NCI-H1694 (cell line): ENCODE data around the gene HTR5A.
"Not testable (repeated sequence)": the region's sequence is repeated elsewhere in the genome, so short reads cannot be mapped to it uniquely, and the experiment has no call there.

Source experiments
- DNase-seq: peaks from one replicate; lab custom pipeline; 2025; lab: John Stamatoyannopoulos, UW

HTR5A gene

GRCh38 chr7:155069992-155070751 is at the start of gene HTR5A:
Gene HTR5A, plus strand, starts transcription at chr7:155070324. Its CDS starts 576 bp downstream, at chr7:155070900.
- no peak for DNase-seq

DNA sequence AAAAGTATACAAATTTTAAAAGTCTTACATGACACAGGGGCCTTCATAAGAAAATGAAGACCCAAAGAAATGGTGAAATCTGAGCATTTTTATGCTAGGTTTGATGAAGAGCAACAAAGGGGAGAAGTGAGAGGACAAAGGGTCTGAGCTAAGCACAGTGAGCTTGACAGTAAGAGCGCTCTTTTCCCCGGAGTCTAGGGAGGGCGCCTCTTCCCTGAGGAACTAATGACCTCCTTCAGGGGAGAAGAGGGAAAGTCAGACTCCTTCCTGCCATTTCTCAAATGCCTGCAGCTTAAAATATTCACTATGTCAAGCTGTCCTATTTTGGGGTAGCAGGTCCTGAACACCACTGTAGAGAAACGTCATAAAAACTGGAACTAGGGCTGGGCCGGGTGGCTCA is 49.1 kb upstream of the HTR5A start:
- no peak for DNase-seq

GRCh38 chr7:155021699-155022145 is 48.4 kb upstream of the HTR5A start:
- no peak for DNase-seq

DNA sequence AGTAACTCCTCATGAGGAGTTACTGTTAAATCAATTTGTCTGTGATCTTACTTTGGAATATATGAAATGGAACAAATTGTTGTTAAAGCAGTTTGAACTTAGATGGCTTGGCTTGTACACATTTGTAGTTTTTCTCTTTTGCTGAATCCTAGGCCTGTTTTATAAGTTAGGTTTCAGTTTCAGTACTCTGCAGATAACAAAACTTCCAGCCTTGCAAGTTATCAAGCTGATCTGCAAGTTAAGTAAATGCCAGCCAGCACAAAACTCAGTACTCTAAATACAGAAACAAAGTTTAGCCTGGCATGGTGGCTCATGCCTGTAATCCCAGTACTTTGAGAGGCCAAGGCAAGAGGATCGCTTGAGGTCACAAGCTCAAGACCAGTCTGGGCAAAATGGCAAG is 42.2 kb upstream of the HTR5A start:
- DNase-seq: no peak

DNA sequence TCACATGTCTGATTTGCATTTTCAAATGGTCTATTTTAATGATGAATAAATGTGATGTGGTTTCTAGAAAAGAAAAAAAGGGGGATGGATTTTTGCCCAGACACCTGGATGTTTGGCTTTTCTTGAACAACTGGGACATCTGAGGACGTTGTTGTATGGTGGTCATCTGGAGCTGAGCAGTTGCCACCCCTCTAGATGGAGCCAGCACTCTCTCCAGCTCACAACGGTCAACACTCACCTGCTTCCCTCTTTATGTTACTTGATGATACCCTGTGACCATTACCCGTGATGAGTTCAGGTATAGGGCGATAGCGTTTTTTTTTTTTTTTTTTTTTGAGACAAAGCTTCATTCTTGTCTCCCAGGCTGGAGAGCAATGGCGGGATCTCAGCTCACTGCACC is 37.1 kb upstream of the HTR5A start:
- DNase-seq: no peak

DNA sequence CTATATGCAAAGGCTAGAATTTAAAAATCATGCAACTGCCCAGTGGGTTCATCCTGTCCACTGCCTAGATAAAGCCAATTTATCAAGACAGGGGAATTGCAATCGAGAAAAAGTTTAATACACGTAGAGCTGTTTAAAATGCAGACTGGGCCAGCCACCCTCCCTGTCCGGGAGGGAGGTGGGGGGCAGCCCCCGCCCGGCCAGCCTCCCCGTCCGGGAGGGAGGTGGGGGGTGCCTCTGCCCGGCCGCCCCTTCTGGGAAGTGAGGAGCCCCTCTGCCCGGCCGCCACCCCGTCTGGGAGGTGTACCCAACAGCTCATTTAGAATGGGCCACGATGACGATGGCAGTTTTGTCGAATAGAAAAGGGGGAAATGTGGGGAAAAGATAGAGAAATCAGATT is 35.6 kb upstream of the HTR5A start:
- not testable (repeated sequence) for DNase-seq

DNA sequence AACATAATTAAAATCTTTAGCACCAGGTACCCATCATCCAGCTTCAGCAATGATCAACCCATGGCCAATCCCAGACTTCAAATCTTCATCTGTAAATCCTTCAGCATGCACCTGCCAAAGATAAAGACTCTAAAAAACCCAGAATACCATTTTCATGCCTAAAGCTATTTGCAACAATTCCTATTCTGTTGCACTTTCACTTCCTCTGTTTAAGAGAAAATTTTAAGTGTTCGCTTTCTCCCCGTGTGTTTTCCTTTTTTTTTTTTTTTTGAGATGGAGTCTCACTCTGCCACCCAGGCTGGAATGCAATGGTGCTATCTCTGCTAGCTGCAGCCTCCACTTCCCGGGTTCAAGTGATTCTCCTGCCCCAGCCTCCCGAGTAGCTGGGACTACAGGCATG is 31.8 kb upstream of the HTR5A start:
- no peak for DNase-seq

- no peak for DNase-seq
Observed at GRCh38 chr7:155043756-155044155, 26.4 kb upstream of the HTR5A start.

- no peak for DNase-seq
Observed at GRCh38 chr7:155048006-155048405, 22.1 kb upstream of the HTR5A start.

GRCh38 chr7:155051355-155051754 is 18.8 kb upstream of the HTR5A start:
- DNase-seq: no peak

DNA sequence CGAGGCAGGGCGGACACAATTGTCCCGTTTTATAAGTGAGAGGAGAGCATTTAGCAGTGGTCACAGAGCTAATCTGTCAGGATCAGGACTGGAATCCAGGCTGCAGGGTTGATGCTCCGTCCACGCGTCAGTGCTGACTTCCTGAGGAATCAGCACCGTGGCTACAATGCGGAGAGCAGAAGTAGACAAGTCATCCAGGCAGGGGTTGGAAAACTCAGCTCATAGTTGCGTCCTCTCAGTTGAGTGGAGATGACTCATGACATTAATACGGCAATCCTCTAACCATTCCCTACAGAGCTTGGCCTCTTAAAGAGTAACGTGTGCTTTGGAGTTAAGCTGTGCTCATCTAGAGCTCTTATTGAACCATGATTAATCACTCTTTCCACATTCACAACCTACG is 17.1 kb upstream of the HTR5A start:
- no peak for DNase-seq

- DNase-seq: no peak
Observed at GRCh38 chr7:155054761-155055160, 15.4 kb upstream of the HTR5A start.

DNA sequence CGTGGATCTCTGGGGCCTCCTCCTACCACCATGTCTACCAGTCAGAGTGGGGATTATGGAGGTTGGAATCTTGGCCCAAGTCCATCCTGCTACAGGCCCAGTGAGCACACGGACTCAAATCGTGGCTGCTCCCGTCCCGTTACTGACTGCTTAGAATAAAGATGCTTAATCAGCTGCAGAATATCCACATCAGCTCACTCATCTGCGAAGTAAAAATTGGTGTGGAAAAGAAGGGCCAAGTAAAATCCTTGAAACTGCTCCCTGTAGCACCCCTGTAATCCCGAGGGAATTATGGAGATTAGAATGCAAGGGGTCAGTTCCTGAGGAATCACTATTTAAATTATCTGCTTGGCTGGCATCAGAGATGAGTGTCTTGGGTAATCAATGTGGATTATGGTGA is 13.0 kb upstream of the HTR5A start:
- no peak for DNase-seq

- no peak for DNase-seq
Observed at GRCh38 chr7:155058896-155059295, 11.2 kb upstream of the HTR5A start.

DNA sequence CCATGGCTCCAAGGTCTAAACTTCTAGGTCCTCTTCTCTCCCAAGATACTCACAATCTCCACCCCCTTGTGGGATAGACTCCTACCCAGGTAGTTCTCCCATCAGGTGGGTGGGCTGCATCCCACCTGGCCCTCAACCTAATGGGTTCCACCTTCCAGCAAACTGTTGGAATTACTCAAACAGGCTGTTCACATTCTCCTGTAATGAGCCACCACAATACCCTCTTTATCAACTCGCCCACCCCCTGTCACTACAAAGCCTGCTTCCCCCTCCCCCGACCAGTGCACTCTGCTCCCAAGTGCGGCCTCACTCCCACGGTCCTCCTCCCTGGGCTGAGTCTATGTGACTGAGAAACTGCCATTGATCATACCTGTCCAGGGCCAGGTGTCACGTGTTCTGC is 10.4 kb upstream of the HTR5A start:
- no peak for DNase-seq

DNA sequence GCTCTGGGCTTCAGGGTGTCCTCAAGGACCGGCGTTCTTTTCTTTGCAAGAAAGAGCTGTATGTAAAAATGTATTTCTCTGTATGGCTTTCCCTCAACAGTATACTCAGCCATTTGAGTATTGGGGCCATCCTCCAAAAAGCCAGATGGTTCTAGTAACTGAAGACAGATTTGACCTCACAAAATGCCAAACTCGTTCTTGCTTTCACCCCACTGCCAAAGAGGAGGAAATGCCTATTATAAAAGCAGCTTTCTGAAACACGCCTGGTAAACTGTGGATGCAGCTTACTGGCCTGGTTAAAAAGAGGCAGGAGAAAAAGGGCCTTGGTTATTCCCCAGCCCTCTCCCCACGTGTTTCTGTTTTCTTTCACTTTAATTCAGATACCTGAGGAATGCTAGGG is 7.7 kb upstream of the HTR5A start:
- DNase-seq: no peak

- DNase-seq: no peak
Observed at GRCh38 chr7:155064186-155064585, 5.9 kb upstream of the HTR5A start.

DNA sequence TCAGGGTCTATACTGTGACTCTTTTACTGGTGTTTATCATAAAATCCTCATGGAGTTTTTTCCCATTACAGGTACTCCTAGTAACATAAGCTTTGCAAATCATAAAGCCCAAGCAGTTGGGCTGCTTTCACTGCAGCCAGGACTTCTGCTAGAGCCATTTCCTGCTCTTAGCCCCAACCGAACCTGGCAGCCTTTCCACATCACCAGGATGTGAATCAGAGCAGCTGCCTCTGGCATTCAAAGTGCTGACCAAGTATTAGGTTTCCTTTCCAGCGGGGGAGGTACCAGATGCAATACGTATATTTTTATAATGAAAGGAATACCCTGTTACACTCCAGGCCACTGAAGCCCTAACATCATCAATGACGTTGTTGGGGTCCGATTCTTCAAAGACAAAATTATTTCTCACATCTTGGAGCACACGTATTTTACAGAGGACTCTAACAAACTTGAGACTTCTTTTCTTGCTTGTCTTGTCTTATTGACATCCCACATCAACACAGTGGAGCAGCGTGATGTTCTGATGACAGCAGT is 3.6 kb upstream of the HTR5A start:
- DNase-seq: no peak

DNA sequence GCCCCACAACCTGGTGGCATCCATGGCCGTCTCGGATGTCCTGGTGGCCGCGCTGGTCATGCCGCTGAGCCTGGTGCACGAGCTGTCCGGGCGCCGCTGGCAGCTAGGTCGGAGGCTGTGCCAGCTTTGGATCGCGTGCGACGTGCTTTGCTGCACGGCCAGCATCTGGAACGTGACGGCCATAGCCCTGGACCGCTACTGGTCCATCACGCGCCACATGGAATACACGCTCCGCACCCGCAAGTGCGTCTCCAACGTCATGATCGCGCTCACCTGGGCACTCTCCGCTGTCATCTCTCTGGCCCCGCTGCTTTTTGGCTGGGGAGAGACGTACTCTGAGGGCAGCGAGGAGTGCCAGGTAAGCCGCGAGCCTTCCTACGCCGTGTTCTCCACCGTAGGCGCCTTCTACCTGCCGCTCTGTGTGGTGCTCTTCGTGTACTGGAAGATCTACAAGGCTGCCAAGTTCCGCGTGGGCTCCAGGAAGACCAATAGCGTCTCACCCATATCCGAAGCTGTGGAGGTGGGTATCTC is 1.1 kb downstream of the HTR5A start:
- DNase-seq: no peak

DNA sequence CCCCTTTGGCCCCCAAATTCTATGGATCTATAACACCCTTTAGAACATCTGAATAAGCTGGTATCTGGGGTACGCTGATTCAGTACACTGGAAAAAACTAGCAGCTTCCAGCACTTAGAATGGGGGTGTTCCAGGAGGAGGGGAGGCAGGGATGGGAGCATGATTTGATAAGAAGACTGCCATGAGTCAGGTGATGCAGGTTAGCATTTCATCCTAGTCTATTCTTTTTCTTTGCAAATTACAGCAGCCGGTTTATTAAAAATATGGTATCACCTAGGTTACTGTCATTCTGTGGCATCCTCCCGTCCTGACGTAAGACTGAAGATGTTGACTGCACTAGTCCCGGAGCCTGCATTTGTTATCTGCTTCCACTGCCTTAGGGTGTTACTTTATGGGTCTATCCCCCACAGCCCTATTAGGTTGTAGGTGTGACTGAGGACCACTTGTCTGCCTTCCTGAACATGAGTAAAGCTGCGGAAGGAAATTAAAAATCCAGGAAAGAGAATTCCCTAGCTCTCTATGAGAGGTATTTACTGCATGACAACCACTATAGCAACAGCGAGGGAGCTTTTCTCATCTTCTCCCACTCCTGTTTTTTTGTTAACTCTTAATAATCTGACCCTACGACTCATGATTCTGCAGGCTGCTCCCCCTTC is 1.9 kb downstream of the HTR5A start:
- no peak for DNase-seq

- DNase-seq: no peak
Observed at GRCh38 chr7:155073922-155074321, 3.8 kb downstream of the HTR5A start.

GRCh38 chr7:155084021-155084420 is 13.9 kb downstream of the HTR5A start:
- DNase-seq: no peak

DNA sequence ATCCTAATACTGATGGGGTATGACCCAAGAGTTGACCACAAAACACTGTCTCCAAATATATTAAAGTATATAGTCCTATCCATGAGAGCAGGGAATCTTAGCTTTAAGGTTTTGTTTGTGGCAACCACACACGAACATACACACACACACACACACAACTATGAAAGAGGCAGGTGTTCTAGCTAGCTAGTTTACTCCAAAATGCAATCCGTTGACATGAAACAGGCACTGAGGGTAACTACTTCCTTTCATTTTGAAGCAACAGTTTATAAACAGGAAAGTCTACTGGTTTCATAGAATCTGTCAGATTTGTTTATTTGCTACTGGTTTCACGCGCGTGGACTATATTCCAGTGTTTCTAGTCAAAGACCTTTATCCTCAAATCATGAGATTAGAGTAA is 14.8 kb downstream of the HTR5A start:
- no peak for DNase-seq
